K562 (cell line): Measurements from ENCODE around the gene PTPRB.

Source experiments
- NR2C1 ChIP-seq, 2 experiments: fragments of 450-650 bp; IDR thresholded peaks; 2 replicates each; pipeline ENCODE4 v1.6.1; 2017; ENCODE audit warnings: mild to moderate bottlenecking in 2 of 2, antibody characterized with exemption in 1 of 2, inconsistent platforms in 1 of 2, missing compliant biosample characterization in 1 of 2, missing genetic modification characterization in 1 of 2
- TCF7L2 ChIP-seq: fragments of 150-350 bp; IDR thresholded peaks from 2 replicates; pipeline ENCODE4 v1.6.1; 2016; ENCODE audit warnings: low read depth, mild to moderate bottlenecking, low read length, moderate library complexity
- ZNF124 ChIP-seq: sonication (generic); formaldehyde crosslinking; IDR thresholded peaks from 2 replicates; pipeline ENCODE4 v1.8.1; 2022; ENCODE audit warnings: missing genetic modification reagents

GRCh38 chr12:70666364-70666763, 29.1 kb upstream of the PTPRB start:
- no peak for TF ChIP-seq NR2C1 (IDR thresholded peaks at IDR 0.05)
- no peak for TF ChIP-seq NR2C1 (tag; IDR thresholded peaks at IDR 0.05)
- no peak for TF ChIP-seq ZNF124
- TF ChIP-seq TCF7L2, result no peak
